ENCODE results near the gene HMCN1. TPM values are rescaled to one million over a fixed set of nuclear protein-coding genes. Genes with fewer than 3 reads are reported as not detected.
"Not testable (repeated sequence)": the region's sequence is repeated elsewhere in the genome, so short reads cannot be mapped to it uniquely, and the experiment has no call there.

The HMCN1 gene
- total RNA-seq, 1 donor from 2014 or later: 1.9 TPM

- no peak for ATAC-seq
Observed at GRCh38 chr1:185742403-185742802, 8.2 kb downstream of the HMCN1 start.

GRCh38 chr1:185745165-185745564 is 11.0 kb downstream of the HMCN1 start:
- no peak for ATAC-seq

GRCh38 chr1:185759061-185759460 is 24.9 kb downstream of the HMCN1 start:
- no peak for ATAC-seq

- no peak for ATAC-seq
Observed at GRCh38 chr1:185761841-185762240, 27.6 kb downstream of the HMCN1 start.

GRCh38 chr1:185767508-185768120 is 33.4 kb downstream of the HMCN1 start:
- no peak for ATAC-seq

GRCh38 chr1:185768371-185768770 is 34.2 kb downstream of the HMCN1 start:
- ATAC-seq: no peak

GRCh38 chr1:185769136-185769535 is 34.9 kb downstream of the HMCN1 start:
- ATAC-seq: no peak

- no peak for ATAC-seq
Observed at GRCh38 chr1:185774394-185774793, 40.2 kb downstream of the HMCN1 start.

- ATAC-seq: no peak
Observed at GRCh38 chr1:185775501-185775900, 41.3 kb downstream of the HMCN1 start.

- no peak for ATAC-seq
Observed at GRCh38 chr1:185776522-185776921, 42.3 kb downstream of the HMCN1 start.

GRCh38 chr1:185783860-185784259 is 49.7 kb downstream of the HMCN1 start:
- not testable (repeated sequence) for ATAC-seq

GRCh38 chr1:185785586-185785985 is 51.4 kb downstream of the HMCN1 start:
- no peak for ATAC-seq

- ATAC-seq: no peak
Observed at GRCh38 chr1:185786524-185786923, 52.3 kb downstream of the HMCN1 start.

- ATAC-seq: no peak
Observed at GRCh38 chr1:185787238-185787637, 53.0 kb downstream of the HMCN1 start.

- ATAC-seq: no peak
Observed at GRCh38 chr1:185788386-185788785, 54.2 kb downstream of the HMCN1 start.

- no peak for ATAC-seq
Observed at GRCh38 chr1:185789501-185790193, 55.5 kb downstream of the HMCN1 start.

GRCh38 chr1:185790194-185790735 is 56.1 kb downstream of the HMCN1 start:
- no peak for ATAC-seq

GRCh38 chr1:185792040-185792439 is 57.8 kb downstream of the HMCN1 start:
- no peak for ATAC-seq

- not testable (repeated sequence) for ATAC-seq
Observed at GRCh38 chr1:185794495-185794894, 60.3 kb downstream of the HMCN1 start.

GRCh38 chr1:185795181-185795580 is 61.0 kb downstream of the HMCN1 start:
- no peak for ATAC-seq

GRCh38 chr1:185798505-185798904 is 64.3 kb downstream of the HMCN1 start:
- ATAC-seq: no peak

- no peak for ATAC-seq
Observed at GRCh38 chr1:185803241-185803640, 69.0 kb downstream of the HMCN1 start.

GRCh38 chr1:185804206-185804605 is 70.0 kb downstream of the HMCN1 start:
- ATAC-seq: no peak

GRCh38 chr1:185804608-185805007 is 70.4 kb downstream of the HMCN1 start:
- ATAC-seq: no peak
